Natural killer cell treated with Interleukin-12 subunit alpha and Interleukin-12 subunit beta and Interleukin-15 and Interleukin-18, amount 100 ng/mL, for 72 hours (primary cell): ENCODE data around the gene UBA6. TPM values are rescaled to one million over a fixed set of nuclear protein-coding genes. Genes with fewer than 3 reads are reported as not detected.

Experiments used
- ATAC-seq, 2 donors: fragments of 150-1000 bp; cut with Tn5 transposase in 1 of 2; sonication (Bioruptor Pico), chemical (Tn5 transposase) in 1 of 2; 2 replicates each; pipeline ENCODE4 v1.10.0; 2021
- DNase-seq: peaks from one replicate; pipeline ENCODE4 v3.0.0; 2022; ENCODE audit warnings: low spot score
- H3K27ac Mint-ChIP-seq, 2 donors: 1 replicate in 1 of 2; 2 replicates in 1 of 2; pipeline ENCODE4 v1.8.0; 2022; ENCODE audit warnings: mixed read lengths in 2 of 2, mild to moderate bottlenecking in 1 of 2, moderate library complexity in 1 of 2
- H3K27me3 Mint-ChIP-seq, 2 donors: 1 replicate in 1 of 2; 2 replicates in 1 of 2; pipeline ENCODE4 v1.8.0; 2022; ENCODE audit warnings: mixed read lengths in 2 of 2
- H3K36me3 Mint-ChIP-seq: one replicate; pipeline ENCODE4 v1.8.0; 2022; ENCODE audit warnings: mixed read lengths
- H3K4me1 Mint-ChIP-seq, 2 donors: 1 replicate in 1 of 2; 2 replicates in 1 of 2; pipeline ENCODE4 v1.8.0; 2022; ENCODE audit warnings: low read depth in 2 of 2, mixed read lengths in 2 of 2, mild to moderate bottlenecking in 1 of 2
- H3K4me3 Mint-ChIP-seq: one replicate; pipeline ENCODE4 v1.8.0; 2022; ENCODE audit warnings: mixed read lengths
- H3K9me3 Mint-ChIP-seq: 2 replicates; pipeline ENCODE4 v1.8.0; 2022; ENCODE audit warnings: mixed read lengths
- total RNA-seq, 2 donors: library from RNA; stranded (reverse); gene quantifications; one replicate each; pipeline ENCODE4 v1.2.3, GENCODE V29; 2022

The UBA6 gene
- total RNA-seq, 2 donors from 2014 or later, result 77.8 to 90.9 TPM

- H3K27me3 Mint-ChIP-seq, result no peaks in the 10 kb centered on the region
- H3K9me3 Mint-ChIP-seq, result peaks cover 3% of the 10 kb centered on the region
- ATAC-seq, result no peak
- peak overlapping the region in 1 of 2 donors; percentile 42 for H3K27ac Mint-ChIP-seq
- H3K36me3 Mint-ChIP-seq, result peaks cover 20% of the 10 kb centered on the region
- peak overlapping the region; percentile 50 for H3K4me3 Mint-ChIP-seq
- H3K4me1 Mint-ChIP-seq, result peaks cover 3 to 8% of the 10 kb centered on the region in 2 donors
- no peak for DNase-seq
These were observed 92.9 kb downstream of the UBA6 start for GRCh38 chr4:67608027-67608426.

- DNase-seq (no peak), ATAC-seq (no peak)
- Mint-ChIP-seq H3K9me3 (peaks cover 3% of the 10 kb centered on the region), H3K4me3 (no peak overlapping the region), H3K4me1 (peaks cover 3 to 8% of the 10 kb centered on the region in 2 donors), H3K36me3 (peaks cover 34% of the 10 kb centered on the region), H3K27me3 (no peaks in the 10 kb centered on the region), H3K27ac (no peak overlapping the region)
These were observed 96.2 kb downstream of the UBA6 start for GRCh38 chr4:67604749-67605148.

DNA sequence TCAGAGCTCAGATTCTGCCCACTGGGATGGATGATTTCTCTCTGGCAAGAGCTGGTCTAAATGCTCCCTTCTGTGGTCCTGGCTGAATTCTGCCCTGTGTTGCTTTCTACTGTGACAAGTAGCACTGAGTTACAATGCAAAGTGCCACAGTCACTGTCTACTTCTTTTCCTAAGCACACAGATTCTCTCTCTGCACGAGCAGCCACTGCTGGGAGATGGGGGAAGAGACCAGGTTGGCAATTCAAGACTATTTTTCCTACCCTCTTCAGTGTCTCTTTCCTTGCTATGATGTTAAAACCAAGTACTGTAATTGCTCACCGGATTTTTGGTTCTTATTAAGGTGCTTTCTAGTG is 97.0 kb downstream of the UBA6 start:
- Mint-ChIP-seq H3K4me3 (no peak overlapping the region), H3K4me1 (peaks cover 3 to 8% of the 10 kb centered on the region in 2 donors), H3K36me3 (peaks cover 35% of the 10 kb centered on the region), H3K27ac (no peak overlapping the region), H3K27me3 (no peaks in the 10 kb centered on the region), H3K9me3 (peaks cover 3% of the 10 kb centered on the region)
- ATAC-seq (no peak), DNase-seq (no peak)

- ATAC-seq, result no peak
- no peak overlapping the region for H3K27ac Mint-ChIP-seq
- peaks cover 3 to 7% of the 10 kb centered on the region in 2 donors for H3K4me1 Mint-ChIP-seq
These were observed 97.5 kb downstream of the UBA6 start for GRCh38 chr4:67603310-67604028.

DNA sequence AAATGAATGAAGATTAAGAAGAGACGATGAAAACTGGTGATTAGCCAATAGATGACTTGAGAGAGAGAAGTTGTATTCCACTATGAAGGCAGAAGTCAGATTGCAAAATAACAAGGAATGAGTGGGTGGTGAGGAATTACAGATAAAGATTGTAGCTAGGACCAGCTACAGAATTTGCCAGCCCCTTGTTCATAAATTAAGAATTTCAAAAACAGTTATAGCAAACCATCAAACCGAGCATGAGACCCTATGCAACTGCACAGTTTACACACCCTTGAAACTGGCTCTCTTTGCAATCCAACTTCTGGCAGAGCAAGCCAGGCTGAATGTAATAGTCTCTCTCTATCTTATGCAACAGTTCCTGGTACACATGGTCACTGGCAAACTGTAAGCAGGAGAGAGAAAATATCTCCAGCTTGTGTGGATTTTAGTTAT is 107.2 kb downstream of the UBA6 start:
- ATAC-seq, result no peak
- H3K27ac Mint-ChIP-seq, result no peak overlapping the region
- no peaks in the 10 kb centered on the region for H3K9me3 Mint-ChIP-seq
- no peaks in the 10 kb centered on the region for H3K4me1 Mint-ChIP-seq
- H3K4me3 Mint-ChIP-seq, result no peak overlapping the region
- peaks cover 18% of the 10 kb centered on the region for H3K36me3 Mint-ChIP-seq
- DNase-seq, result no peak
- H3K27me3 Mint-ChIP-seq, result no peaks in the 10 kb centered on the region

More at GRCh38 chr4:67603310-67604028, 97.5 kb downstream of the UBA6 start:
- Mint-ChIP-seq H3K27me3 (no peaks in the 10 kb centered on the region), H3K36me3 (peaks cover 33% of the 10 kb centered on the region), H3K9me3 (peaks cover 3% of the 10 kb centered on the region), H3K4me3 (no peak overlapping the region)
- DNase-seq, result no peak

DNA sequence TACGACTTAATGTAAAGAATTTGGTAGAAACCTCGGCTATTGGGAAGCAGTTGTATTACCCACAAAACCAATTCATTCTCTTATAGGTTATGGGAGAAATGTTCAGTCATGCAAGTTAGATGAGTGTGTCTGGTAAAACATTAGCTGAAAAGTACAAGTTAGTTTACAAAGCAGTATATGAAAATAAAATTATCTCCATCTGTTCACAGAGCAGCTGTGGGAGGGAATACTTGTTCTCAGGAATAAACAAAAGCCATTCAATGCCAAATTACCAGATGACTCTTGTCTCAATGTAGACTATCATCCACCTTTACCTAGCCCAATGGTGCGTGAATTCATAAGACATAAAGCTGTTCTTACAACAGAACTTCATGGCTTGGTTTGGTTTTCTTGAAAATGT is 113.8 kb downstream of the UBA6 start:
- no peak for ATAC-seq
- H3K27me3 Mint-ChIP-seq, result no peaks in the 10 kb centered on the region
- H3K36me3 Mint-ChIP-seq, result no peaks in the 10 kb centered on the region
- H3K4me1 Mint-ChIP-seq, result no peaks in the 10 kb centered on the region
- H3K4me3 Mint-ChIP-seq, result no peak overlapping the region
- no peaks in the 10 kb centered on the region for H3K9me3 Mint-ChIP-seq
- H3K27ac Mint-ChIP-seq, result no peak overlapping the region
- DNase-seq, result no peak

DNA sequence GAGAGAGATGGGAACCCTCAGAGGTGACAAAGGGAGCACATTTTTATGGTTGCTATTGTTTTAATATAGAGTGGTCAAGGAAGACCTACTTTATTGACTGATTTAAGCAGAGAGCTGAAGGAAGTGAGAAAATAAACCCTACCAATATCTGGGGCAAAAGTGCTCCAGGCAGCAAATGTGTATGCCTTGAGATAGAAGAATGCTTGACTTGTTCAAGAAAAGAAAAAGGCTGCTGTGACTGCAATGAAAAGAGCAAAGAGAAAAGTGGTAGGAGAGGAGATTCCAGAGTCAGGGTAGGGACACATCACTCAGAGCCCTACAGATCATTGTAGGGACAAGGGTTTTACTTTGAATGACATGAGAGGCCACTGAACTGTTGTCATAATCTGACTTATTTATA is 116.5 kb downstream of the UBA6 start:
- H3K27me3 Mint-ChIP-seq, result no peaks in the 10 kb centered on the region
- ATAC-seq, result no peak
- H3K36me3 Mint-ChIP-seq, result no peaks in the 10 kb centered on the region
- H3K27ac Mint-ChIP-seq, result no peak overlapping the region
- no peak for DNase-seq
- no peak overlapping the region for H3K4me3 Mint-ChIP-seq
- H3K4me1 Mint-ChIP-seq, result peaks cover 10 to 15% of the 10 kb centered on the region in 2 donors
- no peaks in the 10 kb centered on the region for H3K9me3 Mint-ChIP-seq

- Mint-ChIP-seq H3K9me3 (no peaks in the 10 kb centered on the region), H3K27me3 (no peaks in the 10 kb centered on the region), H3K4me3 (peak overlapping the region; percentile 42), H3K36me3 (no peaks in the 10 kb centered on the region), H3K4me1 (peaks cover 10 to 15% of the 10 kb centered on the region in 2 donors), H3K27ac (peak overlapping the region; percentile 9 to 53)
- no peak for ATAC-seq
- no peak for DNase-seq
These were observed 119.0 kb downstream of the UBA6 start for GRCh38 chr4:67581913-67582312.

GRCh38 chr4:67581208-67581857 is 119.6 kb downstream of the UBA6 start:
- peak overlapping the region; percentile 42 for H3K4me3 Mint-ChIP-seq
- no peaks in the 10 kb centered on the region for H3K36me3 Mint-ChIP-seq
- ATAC-seq, result peak; percentile 61
- no peaks in the 10 kb centered on the region for H3K27me3 Mint-ChIP-seq
- DNase-seq, result no peak
- no peaks in the 10 kb centered on the region for H3K9me3 Mint-ChIP-seq
- peak overlapping the region; percentile 9 to 53 for H3K27ac Mint-ChIP-seq
- H3K4me1 Mint-ChIP-seq, result peaks cover 10 to 15% of the 10 kb centered on the region in 2 donors

DNA sequence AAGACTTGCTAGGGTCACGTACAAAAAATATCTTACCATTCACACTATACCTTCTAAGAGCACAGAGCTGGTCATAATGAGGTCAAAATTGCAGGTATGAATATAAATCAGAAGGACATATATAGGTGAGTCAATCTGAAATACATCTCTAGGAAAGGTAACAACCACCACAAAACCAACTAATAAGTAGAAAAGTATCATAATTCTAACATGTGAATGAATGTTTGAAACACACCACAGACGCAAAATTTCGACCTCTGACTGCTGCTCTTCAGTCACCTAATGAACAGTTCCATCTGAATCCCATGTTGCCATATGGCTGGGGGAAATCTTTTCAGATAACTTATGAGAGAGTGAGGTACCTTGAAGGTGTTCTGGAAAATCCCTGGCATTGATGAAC is 120.4 kb downstream of the UBA6 start:
- ATAC-seq (no peak), DNase-seq (no peak)
- Mint-ChIP-seq H3K9me3 (no peaks in the 10 kb centered on the region), H3K4me3 (no peak overlapping the region), H3K4me1 (peaks cover 15 to 17% of the 10 kb centered on the region in 2 donors), H3K36me3 (no peaks in the 10 kb centered on the region), H3K27ac (peak overlapping the region in 1 of 2 donors; percentile 53), H3K27me3 (no peaks in the 10 kb centered on the region)

- peaks cover 17 to 33% of the 10 kb centered on the region in 2 donors for H3K4me1 Mint-ChIP-seq
- H3K36me3 Mint-ChIP-seq, result no peaks in the 10 kb centered on the region
- H3K4me3 Mint-ChIP-seq, result no peak overlapping the region
- H3K27ac Mint-ChIP-seq, result no peak overlapping the region
- DNase-seq (no peak), ATAC-seq (no peak)
- no peaks in the 10 kb centered on the region for H3K27me3 Mint-ChIP-seq
- H3K9me3 Mint-ChIP-seq, result no peaks in the 10 kb centered on the region
These were observed 124.4 kb downstream of the UBA6 start for GRCh38 chr4:67576538-67576937.

- peaks cover 12 to 29% of the 10 kb centered on the region in 2 donors for H3K4me1 Mint-ChIP-seq
- no peaks in the 10 kb centered on the region for H3K9me3 Mint-ChIP-seq
- DNase-seq (no peak), ATAC-seq (no peak)
- H3K27me3 Mint-ChIP-seq, result no peaks in the 10 kb centered on the region
- H3K27ac Mint-ChIP-seq, result peak overlapping the region in 1 of 2 donors; percentile 65
- H3K4me3 Mint-ChIP-seq, result no peak overlapping the region
- H3K36me3 Mint-ChIP-seq, result no peaks in the 10 kb centered on the region
These were observed 124.9 kb downstream of the UBA6 start for GRCh38 chr4:67576059-67576466.

GRCh38 chr4:67575232-67576058 is 125.5 kb downstream of the UBA6 start:
- H3K4me3 Mint-ChIP-seq, result peak overlapping the region; percentile 44
- no peaks in the 10 kb centered on the region for H3K36me3 Mint-ChIP-seq
- no peaks in the 10 kb centered on the region for H3K27me3 Mint-ChIP-seq
- H3K9me3 Mint-ChIP-seq, result no peaks in the 10 kb centered on the region
- peak overlapping the region; percentile 43 to 65 for H3K27ac Mint-ChIP-seq
- DNase-seq (no peak), ATAC-seq (no peak)
- H3K4me1 Mint-ChIP-seq, result peaks cover 11 to 23% of the 10 kb centered on the region in 2 donors

- Mint-ChIP-seq H3K9me3 (no peaks in the 10 kb centered on the region), H3K27me3 (no peaks in the 10 kb centered on the region), H3K27ac (no peak overlapping the region), H3K4me1 (peaks cover 13 to 22% of the 10 kb centered on the region in 2 donors), H3K4me3 (no peak overlapping the region), H3K36me3 (no peaks in the 10 kb centered on the region)
- ATAC-seq (peak in 1 of 2 donors; percentile 62), DNase-seq (no peak)
These were observed 127.8 kb downstream of the UBA6 start for GRCh38 chr4:67573193-67573592.
